GM12801 (cell line): ENCODE measurements around the gene ANKMY1.

ENCODE experiments used
- TF ChIP-seq, protein P1 (sequence below): IDR thresholded peaks from one replicate; pipeline ENCODE4 v1.5.1; 2011; ENCODE audit warnings: control low read depth; ENCODE audit not compliant: insufficient read length; ENCODE audit errors: extremely low read depth

Gene ANKMY1

DNA sequence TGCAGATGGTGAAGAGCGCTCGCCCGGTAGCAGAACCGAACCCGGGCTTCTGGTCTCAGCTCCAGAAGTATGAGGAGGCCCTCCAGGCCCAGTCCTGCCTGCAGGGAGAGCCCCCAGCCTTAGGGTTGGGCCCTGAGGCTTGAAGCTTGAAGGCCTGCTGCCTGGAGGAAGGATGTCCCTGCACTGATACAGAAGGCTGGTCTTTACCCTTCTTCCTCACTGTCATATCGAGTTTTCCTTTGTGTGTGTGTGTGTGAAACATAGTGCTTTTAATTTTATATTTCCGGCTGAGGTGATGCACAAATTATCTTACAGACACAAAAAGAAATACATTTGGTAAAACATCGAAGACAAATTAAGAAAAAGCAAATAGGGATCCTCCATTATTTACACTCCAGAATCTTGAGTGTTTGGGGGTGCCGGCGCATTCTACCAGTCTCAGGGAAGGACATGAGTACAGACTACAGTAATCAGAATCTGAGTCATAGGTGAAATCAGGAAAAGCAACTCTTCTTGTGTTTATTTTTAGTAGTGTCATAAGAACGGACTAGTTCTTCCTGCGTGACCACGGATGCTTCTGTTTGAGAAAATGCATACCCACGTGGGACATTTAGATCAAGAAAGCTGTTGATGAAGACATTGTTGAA, 3.7 kb upstream of the ANKMY1 start:
- TF ChIP-seq, protein P1, sequence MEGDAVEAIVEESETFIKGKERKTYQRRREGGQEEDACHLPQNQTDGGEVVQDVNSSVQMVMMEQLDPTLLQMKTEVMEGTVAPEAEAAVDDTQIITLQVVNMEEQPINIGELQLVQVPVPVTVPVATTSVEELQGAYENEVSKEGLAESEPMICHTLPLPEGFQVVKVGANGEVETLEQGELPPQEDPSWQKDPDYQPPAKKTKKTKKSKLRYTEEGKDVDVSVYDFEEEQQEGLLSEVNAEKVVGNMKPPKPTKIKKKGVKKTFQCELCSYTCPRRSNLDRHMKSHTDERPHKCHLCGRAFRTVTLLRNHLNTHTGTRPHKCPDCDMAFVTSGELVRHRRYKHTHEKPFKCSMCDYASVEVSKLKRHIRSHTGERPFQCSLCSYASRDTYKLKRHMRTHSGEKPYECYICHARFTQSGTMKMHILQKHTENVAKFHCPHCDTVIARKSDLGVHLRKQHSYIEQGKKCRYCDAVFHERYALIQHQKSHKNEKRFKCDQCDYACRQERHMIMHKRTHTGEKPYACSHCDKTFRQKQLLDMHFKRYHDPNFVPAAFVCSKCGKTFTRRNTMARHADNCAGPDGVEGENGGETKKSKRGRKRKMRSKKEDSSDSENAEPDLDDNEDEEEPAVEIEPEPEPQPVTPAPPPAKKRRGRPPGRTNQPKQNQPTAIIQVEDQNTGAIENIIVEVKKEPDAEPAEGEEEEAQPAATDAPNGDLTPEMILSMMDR: no peak

GRCh38 chr2:240560480-240561324, 2.9 kb upstream of the ANKMY1 start:
- TF ChIP-seq, protein P1: no peak

DNA sequence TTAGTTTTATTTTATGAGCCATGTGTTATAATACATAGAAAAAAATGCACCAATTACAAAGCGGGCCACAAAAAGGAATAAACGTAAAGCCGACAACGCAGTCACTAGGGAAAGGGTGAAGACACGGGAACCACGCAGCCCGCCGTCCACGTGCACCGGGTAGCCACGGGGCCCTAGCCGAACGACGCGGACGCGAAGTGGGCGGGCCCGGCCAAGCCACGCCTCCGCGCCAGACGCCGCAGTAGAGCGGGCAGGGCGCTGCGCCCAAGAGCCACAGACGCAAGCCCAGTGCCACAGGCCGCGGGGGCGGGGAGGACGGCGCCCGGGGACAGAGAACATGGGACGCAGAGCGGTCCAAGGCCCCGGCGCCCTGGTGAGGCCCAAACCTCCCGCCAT, 2.3 kb upstream of the ANKMY1 start, which contains the start of gene DUSP28:
TSS of gene DUSP28 (plus strand) at position 274 of the 396 bp plus-strand sequence. CDS start 328 bp downstream, outside the sequence.
- TF ChIP-seq, protein P1: no peak

DNA sequence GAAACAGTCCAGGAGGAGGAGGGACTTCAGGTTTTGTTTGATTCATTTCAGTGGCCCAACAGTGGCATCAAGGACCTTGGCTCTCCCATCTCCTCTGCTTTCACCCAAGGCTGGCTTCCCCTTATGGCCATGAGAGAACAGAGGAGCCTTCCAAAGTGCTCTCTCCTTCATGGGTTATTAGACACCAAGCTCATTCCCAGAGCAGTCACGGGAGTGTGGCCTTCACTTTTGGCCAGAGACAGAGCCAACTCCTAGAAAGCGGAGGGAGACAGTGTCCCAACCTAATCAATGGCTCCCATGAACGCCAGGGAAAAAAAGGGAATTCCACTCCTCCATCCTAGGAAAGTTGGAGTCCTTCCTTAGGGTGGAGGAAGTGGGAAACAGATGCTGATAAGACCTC, 1.5 kb upstream of the ANKMY1 start:
- TF ChIP-seq, protein P1: no peak

- TF ChIP-seq, protein P1: no peak
These were observed 511 bp upstream of the ANKMY1 start for GRCh38 chr2:240558236-240558761.

DNA sequence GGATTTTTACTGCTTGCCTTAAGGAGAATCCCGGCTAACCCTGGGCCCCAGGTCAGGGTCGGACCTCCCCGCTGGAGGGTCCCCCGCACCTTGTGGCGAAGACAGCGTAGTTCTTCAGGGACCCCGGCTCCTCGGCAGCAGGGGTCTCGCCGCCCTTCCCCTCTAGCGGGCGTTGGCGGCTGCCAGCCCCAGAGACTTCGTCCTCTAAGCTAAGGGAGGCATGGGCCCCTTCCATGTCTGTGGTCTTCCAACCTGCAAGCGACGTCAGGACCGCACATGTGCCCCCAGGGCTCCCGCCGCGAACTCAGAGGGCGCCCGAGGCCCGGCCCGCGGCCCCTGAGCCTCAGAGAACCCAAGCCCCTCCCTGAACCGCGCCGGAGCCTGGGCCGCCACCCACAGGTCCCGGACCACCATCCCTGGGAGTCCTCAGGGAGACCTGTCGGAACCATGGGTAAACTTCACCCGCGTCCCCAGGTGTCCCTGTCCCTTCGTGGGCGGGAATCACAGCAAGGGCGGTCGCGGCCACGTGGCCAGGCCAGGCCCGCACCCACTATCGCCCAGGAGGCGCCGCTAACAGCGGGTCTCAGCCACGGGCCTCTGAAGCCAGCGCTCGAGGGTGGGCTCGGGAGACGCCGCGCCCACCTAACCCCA, 562 bp downstream of the ANKMY1 start:
- TF ChIP-seq, protein P1: no peak

GRCh38 chr2:240556553-240557100, 1.2 kb downstream of the ANKMY1 start:
- TF ChIP-seq, protein P1: no peak
